HG03520 (cell line): ENCODE data around the gene SPACDR.

Experiments
- ATAC-seq: cut with Tn5 transposase; IDR thresholded peaks from one replicate; pipeline ENCODE4 v1.9.1; 2021; ENCODE audit warnings: mild to moderate bottlenecking, moderate library complexity; ENCODE audit not compliant: unreplicated experiment

SPACDR gene

GRCh38 chr7:100485471-100485876, 21.4 kb upstream of the SPACDR start:
- ATAC-seq = no peak

GRCh38 chr7:100484673-100485045, 20.6 kb upstream of the SPACDR start:
- no peak for ATAC-seq

GRCh38 chr7:100483722-100484672, 19.9 kb upstream of the SPACDR start, which contains the start of gene NYAP1:
TSS of gene NYAP1 (plus strand) at chr7:100483927. CDS start at chr7:100485312, 1,385 bp downstream.
- ATAC-seq = peak; percentile 6

DNA sequence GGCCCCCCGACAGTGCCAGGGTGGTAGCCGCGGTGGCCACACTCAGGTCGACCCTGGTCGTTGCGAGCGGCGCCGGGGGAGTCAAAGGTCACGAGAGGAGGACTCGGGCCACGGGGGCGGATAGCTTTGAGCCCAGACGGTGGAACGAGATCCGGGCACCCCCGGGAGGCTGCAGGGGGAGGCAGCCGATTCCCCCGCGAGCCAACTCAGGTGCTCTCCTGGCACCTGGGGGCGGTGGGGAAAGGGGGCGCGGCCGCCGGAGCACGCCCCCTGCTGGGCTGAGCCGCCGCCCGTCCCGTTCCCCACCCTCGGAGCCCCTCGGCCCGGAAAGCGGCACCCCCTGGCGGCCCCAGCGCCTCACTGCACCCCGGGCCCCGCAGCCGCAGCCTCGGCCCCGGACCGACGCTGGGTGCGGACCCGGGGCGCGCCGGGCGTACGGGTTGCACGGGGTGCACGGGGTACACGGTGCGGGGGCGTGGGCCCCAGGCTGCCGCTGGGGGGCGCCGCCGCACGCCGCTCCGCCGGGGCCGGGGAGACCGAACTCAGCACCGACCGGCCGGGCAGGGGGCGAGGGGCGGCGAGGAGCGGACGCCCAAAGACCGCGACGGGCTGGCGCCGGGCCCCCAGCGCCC, 19.1 kb upstream of the SPACDR start:
- peak; percentile 45 for ATAC-seq

- no peak for ATAC-seq
Measured at GRCh38 chr7:100482728-100483089, 18.6 kb upstream of the SPACDR start.

DNA sequence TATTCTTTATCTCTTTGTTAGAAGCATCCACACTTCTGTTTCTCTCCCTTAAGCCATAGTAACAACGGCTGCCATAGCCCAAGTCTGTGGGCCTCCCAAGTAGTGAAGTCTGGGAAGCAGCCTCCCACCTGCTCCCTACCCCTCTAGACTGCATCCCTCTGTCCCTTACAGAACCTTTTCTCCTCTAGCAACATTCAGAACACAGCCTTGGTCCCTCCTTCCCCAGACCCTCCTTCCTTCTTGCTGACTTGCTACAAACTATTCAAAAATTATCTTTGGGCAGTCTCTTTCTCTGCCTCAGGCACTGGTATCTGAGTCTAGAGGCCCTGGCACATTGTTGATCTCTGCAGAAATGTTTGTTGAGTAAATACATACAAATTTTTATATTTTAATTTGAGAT, 17.4 kb upstream of the SPACDR start:
- ATAC-seq = no peak

GRCh38 chr7:100478958-100479660, 15.0 kb upstream of the SPACDR start, which contains the start of gene TSC22D4:
TSS of gene TSC22D4 (minus strand) at chr7:100479214. CDS start at chr7:100478038, 1,176 bp downstream.
- ATAC-seq = peak; percentile 51

DNA sequence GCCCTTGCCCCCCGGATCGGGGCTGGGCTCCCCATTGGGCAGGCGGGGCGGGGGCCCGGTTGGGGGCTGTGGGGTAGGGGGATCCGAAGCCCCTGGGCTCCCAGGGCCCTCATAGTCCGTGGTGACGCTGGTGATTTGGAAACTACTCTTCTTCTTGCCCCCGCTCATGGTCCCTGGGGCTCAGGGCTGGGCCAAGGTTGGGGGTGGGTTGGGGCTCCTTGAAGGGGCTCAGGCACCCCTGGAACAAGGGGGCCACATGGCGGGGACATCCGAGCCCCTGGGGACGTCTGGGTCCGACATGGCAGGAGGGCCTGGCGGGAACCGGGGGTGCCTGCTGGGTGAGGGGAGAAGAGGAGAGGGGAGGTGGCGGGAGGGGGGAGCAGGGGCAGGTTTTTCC, 13.8 kb upstream of the SPACDR start:
- no peak for ATAC-seq

- no peak for ATAC-seq
Measured at GRCh38 chr7:100476903-100477870, 13.1 kb upstream of the SPACDR start.

DNA sequence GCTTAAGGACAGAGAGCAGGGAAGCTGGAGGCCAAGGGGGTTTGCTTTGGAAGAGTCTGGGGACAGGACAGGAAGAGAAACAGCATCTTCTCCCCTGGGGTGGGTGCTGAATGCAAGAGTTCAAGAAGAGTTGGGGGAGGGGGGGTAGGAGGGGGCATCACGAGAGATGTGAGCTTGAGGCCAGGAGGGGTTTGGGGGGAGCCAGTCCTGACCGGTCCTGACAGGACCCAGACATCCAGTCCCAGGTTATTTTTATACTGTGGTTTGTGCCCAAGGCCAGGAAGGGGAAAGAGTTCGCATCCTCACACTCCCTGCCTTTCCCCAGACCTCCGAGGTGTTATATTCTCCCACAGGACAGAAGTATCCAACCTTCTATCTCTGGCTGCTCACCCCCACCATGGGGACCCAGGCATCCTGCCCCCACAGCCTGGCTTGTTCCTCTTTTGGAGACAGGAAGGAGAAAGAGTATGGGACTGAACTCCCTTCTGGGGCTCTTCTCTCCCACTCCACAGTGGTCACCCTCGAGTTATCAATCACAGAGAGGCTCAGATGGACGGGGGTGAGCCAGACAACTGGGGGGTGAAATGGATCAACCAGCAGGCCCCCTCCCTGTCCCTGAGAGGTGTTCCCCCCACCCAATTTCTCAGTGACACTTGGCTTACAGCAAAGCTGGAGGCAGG, 12.2 kb upstream of the SPACDR start:
- ATAC-seq = no peak

DNA sequence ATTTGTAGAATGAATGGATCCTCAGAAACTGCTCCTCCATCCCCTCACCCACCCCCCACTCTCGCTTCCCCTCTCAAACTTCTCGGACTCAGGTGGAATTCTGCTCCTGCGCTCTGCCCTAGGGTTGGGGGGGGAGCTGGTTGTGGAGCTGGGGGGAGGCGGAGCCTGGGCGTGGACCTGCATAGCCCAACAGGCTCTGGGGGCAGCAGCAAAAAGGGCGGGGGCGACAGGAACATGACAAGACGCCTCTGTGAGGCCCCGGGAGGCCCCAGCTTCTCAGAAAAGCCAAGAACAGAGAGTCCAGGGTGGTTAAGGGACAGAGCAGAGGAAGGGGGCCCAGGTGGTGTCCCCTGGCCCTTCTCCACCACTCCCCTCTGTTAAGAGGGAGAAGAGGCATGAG, 11.5 kb upstream of the SPACDR start:
- no peak for ATAC-seq

DNA sequence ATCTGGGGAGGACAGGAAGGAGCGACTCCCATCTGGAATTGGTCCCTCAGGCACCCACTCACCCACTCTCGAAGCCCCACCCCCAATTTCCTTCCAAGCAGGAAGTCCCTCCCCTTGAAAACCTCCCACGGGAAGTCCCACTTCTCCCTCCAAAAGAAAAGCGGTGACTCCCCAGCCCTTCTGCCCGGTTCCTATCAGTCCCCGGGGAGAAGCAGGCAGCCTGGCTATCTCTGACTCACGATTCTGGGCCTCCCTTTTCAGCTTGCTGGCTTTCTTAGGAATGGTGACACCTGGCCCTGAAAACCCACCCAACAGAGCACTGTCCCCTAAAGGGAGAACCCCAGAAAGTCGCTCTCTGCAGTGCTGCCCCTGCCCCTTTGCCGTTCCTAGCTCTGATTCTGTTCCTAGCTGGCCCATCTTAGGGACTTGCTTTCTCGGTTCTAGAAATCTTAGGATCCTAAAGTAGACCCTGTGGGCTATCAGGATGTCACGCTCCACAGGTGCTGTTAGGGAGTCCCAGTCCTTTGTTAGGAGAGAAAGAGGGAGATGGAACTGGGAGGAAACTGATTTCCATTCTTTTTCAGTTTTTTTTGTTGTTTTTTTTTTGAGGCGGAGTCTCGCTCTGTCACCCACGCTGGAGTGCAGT, 8.9 kb upstream of the SPACDR start:
- ATAC-seq = no peak

- no peak for ATAC-seq
Measured at GRCh38 chr7:100472121-100472851, 8.2 kb upstream of the SPACDR start.

- ATAC-seq = no peak
Measured at GRCh38 chr7:100471021-100471420, 7.0 kb upstream of the SPACDR start.

- no peak for ATAC-seq
Measured at GRCh38 chr7:100469227-100470044, 5.4 kb upstream of the SPACDR start.

DNA sequence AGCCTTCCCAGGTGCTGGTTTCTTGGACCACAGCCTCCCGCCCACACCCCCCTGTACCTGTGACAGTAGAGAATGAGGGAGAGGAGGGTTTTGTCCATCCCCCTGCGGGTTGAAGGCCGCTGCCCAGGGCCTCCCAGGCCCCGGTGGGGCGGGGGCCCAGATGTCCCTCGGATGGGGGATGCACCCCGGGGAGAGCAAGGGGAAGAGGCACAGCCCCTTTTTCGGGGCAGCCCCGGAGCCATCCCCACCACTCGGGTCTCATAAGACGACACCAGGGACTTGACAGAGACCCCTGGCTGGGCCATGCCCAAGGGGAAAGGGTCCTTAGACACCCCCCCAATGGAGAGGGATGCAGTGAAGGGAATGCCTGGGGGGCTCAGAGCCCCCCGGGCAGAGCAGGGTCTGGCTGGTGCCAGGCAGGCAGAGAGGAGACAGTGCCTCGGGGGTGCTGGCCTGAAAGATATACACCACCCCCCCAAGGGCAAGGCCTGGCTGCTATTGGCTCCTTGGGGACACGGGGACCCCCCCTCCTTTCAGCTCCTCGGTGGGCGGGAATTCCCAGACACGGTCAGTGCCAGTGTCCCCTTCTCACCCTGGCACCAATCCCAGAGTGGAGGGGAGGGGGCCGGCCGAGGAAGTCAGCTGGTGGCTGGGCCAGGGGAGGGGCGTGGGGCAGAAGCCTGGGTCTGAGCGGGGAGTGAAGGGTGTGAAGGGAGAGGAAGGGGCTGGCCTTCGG, 3.7 kb upstream of the SPACDR start:
- no peak for ATAC-seq
